IMR-90 (cell line): ENCODE data around the gene EVL. TPM values are rescaled to one million over a fixed set of nuclear protein-coding genes. Genes with fewer than 3 reads are reported as not detected.

Experiments
- ATAC-seq: fragments of 200-7000 bp; cut with Tn5 transposase; 2 replicates; pipeline ENCODE4 v1.9.1; 2020; ENCODE audit warnings: low read depth, mild to moderate bottlenecking, moderate library complexity
- BruUV-seq: library from RNA; stranded (reverse); fragments of 400-500 nt; replicated peaks from 2 replicates; lab custom pipeline; 2021; lab: Mats Ljungman, UMichigan
- CTCF ChIA-PET: fragments of 300-600 bp; formaldehyde crosslinking; extraction: SDS; loops from one replicate; lab custom pipeline; 2021; ENCODE audit warnings: antibody characterized with exemption; lab: Yijun Ruan, JAX
- POLR2A ChIA-PET: fragments of 300-600 bp; sonication (Branson Sonifier 250); formaldehyde crosslinking; loops from one replicate; lab custom pipeline; 2022; ENCODE audit warnings: antibody characterized with exemption; ENCODE audit not compliant: unreplicated experiment; lab: Charles Lee
- DNase-seq: peaks from one replicate; pipeline ENCODE4 v3.0.0; 2013
- H2AFZ ChIP-seq: replicated peaks from 2 replicates; pipeline ENCODE3; 2013; ENCODE audit warnings: low read length, mild to moderate bottlenecking; ENCODE audit not compliant: poor library complexity
- H2AK5ac ChIP-seq: 2 replicates; pipeline ENCODE4 v1.6.1; 2013; ENCODE audit warnings: low read depth, low read length, inconsistent platforms
- H2AK9ac ChIP-seq: replicated peaks from 2 replicates; pipeline ENCODE3; 2013; ENCODE audit warnings: mild to moderate bottlenecking, low read depth, low read length, moderate library complexity; ENCODE audit not compliant: poor library complexity
- H2BK120ac ChIP-seq: 2 replicates; pipeline ENCODE4 v1.6.1; 2013; ENCODE audit warnings: low read depth, low read length, inconsistent platforms
- H2BK15ac ChIP-seq: 3 replicates; pipeline ENCODE4 v1.6.1; 2013; ENCODE audit warnings: low read depth, low read length, inconsistent platforms
- H2BK20ac ChIP-seq: 2 replicates; pipeline ENCODE4 v1.6.1; 2013; ENCODE audit warnings: low read depth, mild to moderate bottlenecking, inconsistent platforms, low read length, moderate library complexity
- H2BK5ac ChIP-seq: 2 replicates; pipeline ENCODE4 v1.6.1; 2013; ENCODE audit warnings: mild to moderate bottlenecking, low read depth, low read length, inconsistent platforms; ENCODE audit not compliant: poor library complexity, severe bottlenecking
- H3K14ac ChIP-seq: replicated peaks from 2 replicates; pipeline ENCODE4 v1.6.1; 2013; ENCODE audit warnings: low read depth, low read length, inconsistent platforms
- H3K18ac ChIP-seq: 2 replicates; pipeline ENCODE4 v1.6.1; 2013; ENCODE audit warnings: low read depth, low read length, control low read depth
- H3K23ac ChIP-seq: 2 replicates; pipeline ENCODE4 v1.6.1; 2013; ENCODE audit warnings: low read depth, low read length, inconsistent platforms
- H3K27ac ChIP-seq: 2 replicates; pipeline ENCODE4 v1.5.1; 2013; ENCODE audit warnings: mild to moderate bottlenecking, control low read depth, low read length; ENCODE audit not compliant: insufficient read depth
- H3K27me3 ChIP-seq: 2 replicates; pipeline ENCODE4 v1.6.1; 2013; ENCODE audit warnings: low read length; ENCODE audit not compliant: control insufficient read depth, insufficient read depth
- H3K36me3 ChIP-seq: 2 replicates; pipeline ENCODE4 v1.6.1; 2013; ENCODE audit warnings: low read length, mixed read lengths; ENCODE audit not compliant: control insufficient read depth, insufficient read depth
- H3K4ac ChIP-seq: 2 replicates; pipeline ENCODE4 v1.6.1; 2013; ENCODE audit warnings: low read depth, low read length, inconsistent platforms
- H3K4me1 ChIP-seq: 2 replicates; pipeline ENCODE4 v1.6.1; 2013; ENCODE audit warnings: low read length, mixed read lengths; ENCODE audit not compliant: control insufficient read depth, insufficient read depth
- H3K4me2 ChIP-seq: 2 replicates; pipeline ENCODE4 v1.6.1; 2013; ENCODE audit warnings: low read depth, mild to moderate bottlenecking, control low read depth, low read length, moderate library complexity
- H3K4me3 ChIP-seq: 2 replicates; pipeline ENCODE4 v1.5.1; 2013; ENCODE audit warnings: low read depth, mild to moderate bottlenecking, control low read depth, low read length, moderate library complexity; ENCODE audit not compliant: insufficient read depth
- H3K56ac ChIP-seq: 2 replicates; pipeline ENCODE4 v1.6.1; 2013; ENCODE audit warnings: low read length, inconsistent platforms; ENCODE audit not compliant: insufficient read depth; ENCODE audit errors: extremely low read depth
- H3K79me1 ChIP-seq, 2 experiments: 2 replicates each; pipeline ENCODE4 v1.6.1; 2013; ENCODE audit warnings: low read length in 2 of 2, inconsistent platforms in 1 of 2, low read depth in 1 of 2
- H3K9ac ChIP-seq: 2 replicates; pipeline ENCODE4 v1.6.1; 2013; ENCODE audit warnings: low read depth, low read length, control low read depth
- H3K9me1 ChIP-seq: 2 replicates; pipeline ENCODE4 v1.6.1; 2013; ENCODE audit warnings: low read length, inconsistent platforms; ENCODE audit not compliant: insufficient read depth
- H3K9me3 ChIP-seq: 2 replicates; pipeline ENCODE4 v1.6.1; 2013; ENCODE audit warnings: low read length; ENCODE audit not compliant: control insufficient read depth, insufficient read depth
- H4K20me1 ChIP-seq: 2 replicates; pipeline ENCODE4 v1.6.1; 2013; ENCODE audit warnings: low read length, inconsistent platforms; ENCODE audit not compliant: insufficient read depth
- H4K5ac ChIP-seq: 2 replicates; pipeline ENCODE4 v1.6.1; 2013; ENCODE audit warnings: mild to moderate bottlenecking, low read depth, low read length, control low read depth
- H4K8ac ChIP-seq, 2 experiments: 2 replicates each; pipeline ENCODE4 v1.6.1; 2013; ENCODE audit warnings: low read depth in 2 of 2, low read length in 2 of 2, control low read depth in 1 of 2, inconsistent platforms in 1 of 2
- H4K91ac ChIP-seq: 2 replicates; pipeline ENCODE4 v1.6.1; 2013; ENCODE audit warnings: low read depth, low read length, inconsistent platforms; ENCODE audit not compliant: insufficient read depth
- CEBPB ChIP-seq: IDR thresholded peaks from 2 replicates; pipeline ENCODE4 v1.6.1; 2012; ENCODE audit warnings: low read depth, low read length, improper control_type of control experiment
- NFE2L2 ChIP-seq: fragments of 150-350 bp; IDR thresholded peaks from 2 replicates; pipeline ENCODE4 v1.6.1; 2016; ENCODE audit warnings: low read depth, mild to moderate bottlenecking, low read length
- SMC3 ChIP-seq: fragments of 150-350 bp; IDR thresholded peaks from 2 replicates; pipeline ENCODE4 v1.6.1; 2016; ENCODE audit warnings: low read depth, mild to moderate bottlenecking, antibody characterized with exemption, low read length, moderate library complexity
- WGBS, 2 experiments: methylation state at CpG; one replicate each; pipeline versions ENCODE4 v1.1.5 to v1.1.7; 2013; ENCODE audit warnings: missing lambda C conversion rate in 2 of 2; ENCODE audit not compliant: insufficient read length in 1 of 2; ENCODE audit errors: extremely low coverage in 2 of 2; 5-methylcytosine and 5-hydroxymethylcytosine counted together
- dilution Hi-C: fragments of 300-500 bp; cut with HindIII; formaldehyde crosslinking; loops from one replicate; pipeline ENCODE4 v1.14.3; 2018; ENCODE audit warnings: low sequenced_read_pairs; ENCODE audit not compliant: unreplicated experiment
- in situ Hi-C: fragments of 300-500 bp; cut with MboI; formaldehyde crosslinking; loops from 3 replicates; pipeline ENCODE4 v1.14.3; 2019; ENCODE audit warnings: low sequenced_read_pairs, inconsistent platforms, mixed read lengths
- intact Hi-C: fragments of 100-400 bp; cut with micrococcal nuclease; formaldehyde crosslinking; loops from 2 replicates; pipeline ENCODE4 v1.10.0; 2022
- polyA plus RNA-seq, 3 experiments: library from polyadenylated mRNA; depleted of rRNA; stranded (reverse); fragments of >200 nt; gene quantifications; 2 replicates each; pipeline ENCODE4 v1.2.3, GENCODE V29; 2012; ENCODE audit warnings: low replicate concordance in 1 of 3
- total RNA-seq: library from RNA; depleted of rRNA; stranded (reverse); fragments of >200 nt; gene quantifications from 2 replicates; pipeline ENCODE4 v1.2.3, GENCODE V29; 2012
- TF ChIP-seq, protein P1 (sequence below): fragments of 150-350 bp; IDR thresholded peaks from 2 replicates; pipeline ENCODE4 v1.6.1; 2016; ENCODE audit warnings: low read depth, mild to moderate bottlenecking, low read length, moderate library complexity, borderline replicate concordance

EVL gene
- total and polyA plus RNA-seq, 2 of the 4 experiments (the other 2 are of a cell fraction) = 7.2 to 36.5 TPM

DNA sequence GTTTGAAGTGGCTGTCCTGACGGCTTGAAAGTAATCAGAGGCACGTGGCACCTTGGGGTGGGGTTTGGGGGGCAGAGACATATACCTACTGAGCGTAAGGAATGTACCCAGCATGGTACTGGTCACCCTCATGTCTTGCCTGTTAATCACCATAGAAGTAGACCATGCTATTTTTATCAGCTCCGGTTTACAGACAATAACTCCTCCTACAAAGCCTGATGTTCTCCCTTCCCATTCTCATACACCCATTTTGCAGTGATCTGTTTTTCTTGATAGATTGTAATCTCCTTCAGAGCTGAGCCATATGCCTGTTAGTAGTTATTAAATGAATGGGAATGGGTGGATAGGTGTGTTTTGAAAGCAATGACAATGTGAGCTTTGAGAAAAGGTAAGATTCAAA is 10.5 kb downstream of the EVL start:
- Histone ChIP-seq H3K79me1 (peaks cover 7 to 8% of the 10 kb centered on the region in 2 experiments; a peak in 2 of 4 replicates), H2BK5ac (no peak overlapping the region), H3K4me2 (no peak overlapping the region), H2BK15ac (no peak overlapping the region), H2AK9ac (no peak overlapping the region), H3K9me1 (peaks cover 6% of the 10 kb centered on the region; the same call in 1 of the 2 replicates), H4K20me1 (peaks cover 20% of the 10 kb centered on the region), H3K9ac (no peak overlapping the region), H3K4me1 (peaks cover 8% of the 10 kb centered on the region; the same call in 1 of the 2 replicates), H2BK120ac (no peak overlapping the region), H3K27me3 (no peaks in the 10 kb centered on the region), H2BK20ac (no peak overlapping the region), H3K56ac (no peak overlapping the region), H2AK5ac (no peak overlapping the region), H3K23ac (no peak overlapping the region), H3K4ac (no peak overlapping the region), H3K27ac (no peak overlapping the region), H3K36me3 (no peaks in the 10 kb centered on the region), H3K14ac (no peak overlapping the region), H4K91ac (no peak overlapping the region), H3K9me3 (no peaks in the 10 kb centered on the region), H4K5ac (no peak overlapping the region), H3K4me3 (no peak overlapping the region), H4K8ac (no peak overlapping the region), H3K18ac (no peak overlapping the region), H2AFZ (no peak overlapping the region)
- BruUV-seq = no TSS peak
- dilution Hi-C loops (no loop called here), intact Hi-C loops (no loop called here), in situ Hi-C loops (no loop called here)
- ATAC-seq (no peak), DNase-seq (no peak)
- POLR2A ChIA-PET = interaction anchor here (0.6 kb wide), 1 partner anchor 261 kb away, joined by 5 read pairs; no protein-coding TSS in a partner anchor
- TF ChIP-seq CEBPB (no peak), SMC3 (no peak), NFE2L2 (no peak)
- TF ChIP-seq, protein P1, sequence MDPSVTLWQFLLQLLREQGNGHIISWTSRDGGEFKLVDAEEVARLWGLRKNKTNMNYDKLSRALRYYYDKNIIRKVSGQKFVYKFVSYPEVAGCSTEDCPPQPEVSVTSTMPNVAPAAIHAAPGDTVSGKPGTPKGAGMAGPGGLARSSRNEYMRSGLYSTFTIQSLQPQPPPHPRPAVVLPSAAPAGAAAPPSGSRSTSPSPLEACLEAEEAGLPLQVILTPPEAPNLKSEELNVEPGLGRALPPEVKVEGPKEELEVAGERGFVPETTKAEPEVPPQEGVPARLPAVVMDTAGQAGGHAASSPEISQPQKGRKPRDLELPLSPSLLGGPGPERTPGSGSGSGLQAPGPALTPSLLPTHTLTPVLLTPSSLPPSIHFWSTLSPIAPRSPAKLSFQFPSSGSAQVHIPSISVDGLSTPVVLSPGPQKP = no peak
- no CpG with 5 or more reads among the region's 4 CpGs for WGBS, 2 experiments
- CTCF ChIA-PET = no interaction called here
